Fibroblast of lung (primary cell): ENCODE data around the gene USP24. TPM values are rescaled to one million over a fixed set of nuclear protein-coding genes. Genes with fewer than 3 reads are reported as not detected.
A peak's percentile ranks its signal among the peaks of the same experiment; 100 is the strongest.

ENCODE experiments used
- DNase-seq, 2 donors: peaks; one replicate each; pipeline versions ENCODE4 v3.0.0 to v3.0.0-alpha.2; 2010; ENCODE audit warnings: low read depth in 2 of 2
- H2AFZ ChIP-seq: 2 replicates; pipeline ENCODE4 v1.5.1; 2012; ENCODE audit warnings: low read length, control low read depth, inconsistent platforms
- H3K27ac ChIP-seq: 2 replicates; pipeline ENCODE4 v1.5.1; 2011; ENCODE audit warnings: low read length, control low read depth; ENCODE audit not compliant: insufficient read depth
- H3K27me3 ChIP-seq: 2 replicates; pipeline ENCODE4 v1.5.1; 2011; ENCODE audit warnings: mild to moderate bottlenecking, low read length; ENCODE audit not compliant: control insufficient read depth, insufficient read depth
- H3K36me3 ChIP-seq: 2 replicates; pipeline ENCODE4 v1.5.1; 2011; ENCODE audit warnings: low read length; ENCODE audit not compliant: control insufficient read depth, insufficient read depth
- H3K4me1 ChIP-seq: 2 replicates; pipeline ENCODE4 v1.5.1; 2011; ENCODE audit warnings: low read length; ENCODE audit not compliant: control insufficient read depth, insufficient read depth; ENCODE audit errors: extremely low read depth
- H3K4me2 ChIP-seq: 2 replicates; pipeline ENCODE4 v1.5.1; 2011; ENCODE audit warnings: low read length, control low read depth; ENCODE audit not compliant: insufficient read depth; ENCODE audit errors: extremely low read depth
- H3K4me3 ChIP-seq, 4 experiments: fragments of 200-600 bp in 1 of 4; sonication (generic) in 1 of 4; replicated peaks in 1 of 4; 2 replicates each; pipeline ENCODE4 v1.5.1; 2011 to 2016; ENCODE audit warnings: low read length in 4 of 4, low read depth in 3 of 4, mild to moderate bottlenecking in 3 of 4, control low read depth in 2 of 4, inconsistent platforms in 1 of 4, mixed read lengths in 1 of 4; ENCODE audit not compliant: insufficient read depth in 1 of 4; ENCODE audit errors: control extremely low read depth in 1 of 4
- H3K79me2 ChIP-seq: 2 replicates; pipeline ENCODE4 v1.5.1; 2012; ENCODE audit warnings: mild to moderate bottlenecking, low read length, inconsistent platforms; ENCODE audit not compliant: control insufficient read depth, insufficient read depth
- H3K9ac ChIP-seq: 2 replicates; pipeline ENCODE4 v1.5.1; 2011; ENCODE audit warnings: mild to moderate bottlenecking, low read length, control low read depth; ENCODE audit not compliant: insufficient read depth
- H3K9me3 ChIP-seq: 2 replicates; pipeline ENCODE4 v1.5.1; 2012; ENCODE audit warnings: low read depth, low read length; ENCODE audit not compliant: control insufficient read depth, insufficient read depth
- H4K20me1 ChIP-seq: 2 replicates; pipeline ENCODE4 v1.5.1; 2011; ENCODE audit warnings: low read length; ENCODE audit not compliant: control insufficient read depth, insufficient read depth; ENCODE audit errors: extremely low read depth
- EZH2 ChIP-seq: IDR thresholded peaks from 2 replicates; pipeline ENCODE4 v1.5.1; 2012; ENCODE audit warnings: low read length, control low read depth, mild to moderate bottlenecking; ENCODE audit errors: missing control alignments
- polyA minus RNA-seq: library from RNA; depleted of rRNA, polyadenylated mRNA; stranded (reverse); fragments of >200 nt; gene quantifications from 2 replicates; pipeline ENCODE4 v1.2.3, GENCODE V29; 2011; ENCODE audit warnings: low replicate concordance
- polyA plus RNA-seq, 2 donors: library from polyadenylated mRNA; depleted of rRNA in 1 of 2; stranded (reverse) in 1 of 2; unstranded in 1 of 2; fragments of >200 nt; gene quantifications; 2 replicates each; pipeline ENCODE4 v1.2.1, GENCODE V29; 2011 to 2012; ENCODE audit warnings: missing spikeins in 1 of 2
- total RNA-seq: library from RNA; depleted of rRNA; stranded (reverse); fragments of >200 nt; gene quantifications from 2 replicates; pipeline ENCODE4 v1.2.1, GENCODE V29; 2014
- TF ChIP-seq, protein P1 (sequence below), 2 donors: IDR thresholded peaks in 1 of 2; conservative IDR thresholded peaks in 1 of 2; 1 replicate in 1 of 2; 2 replicates in 1 of 2; pipeline ENCODE4 v1.5.1; 2011 to 2012; ENCODE audit warnings: low read length in 2 of 2, control low read depth in 1 of 2, inconsistent platforms in 1 of 2, low read depth in 1 of 2, mild to moderate bottlenecking in 1 of 2

Gene USP24, protein sequence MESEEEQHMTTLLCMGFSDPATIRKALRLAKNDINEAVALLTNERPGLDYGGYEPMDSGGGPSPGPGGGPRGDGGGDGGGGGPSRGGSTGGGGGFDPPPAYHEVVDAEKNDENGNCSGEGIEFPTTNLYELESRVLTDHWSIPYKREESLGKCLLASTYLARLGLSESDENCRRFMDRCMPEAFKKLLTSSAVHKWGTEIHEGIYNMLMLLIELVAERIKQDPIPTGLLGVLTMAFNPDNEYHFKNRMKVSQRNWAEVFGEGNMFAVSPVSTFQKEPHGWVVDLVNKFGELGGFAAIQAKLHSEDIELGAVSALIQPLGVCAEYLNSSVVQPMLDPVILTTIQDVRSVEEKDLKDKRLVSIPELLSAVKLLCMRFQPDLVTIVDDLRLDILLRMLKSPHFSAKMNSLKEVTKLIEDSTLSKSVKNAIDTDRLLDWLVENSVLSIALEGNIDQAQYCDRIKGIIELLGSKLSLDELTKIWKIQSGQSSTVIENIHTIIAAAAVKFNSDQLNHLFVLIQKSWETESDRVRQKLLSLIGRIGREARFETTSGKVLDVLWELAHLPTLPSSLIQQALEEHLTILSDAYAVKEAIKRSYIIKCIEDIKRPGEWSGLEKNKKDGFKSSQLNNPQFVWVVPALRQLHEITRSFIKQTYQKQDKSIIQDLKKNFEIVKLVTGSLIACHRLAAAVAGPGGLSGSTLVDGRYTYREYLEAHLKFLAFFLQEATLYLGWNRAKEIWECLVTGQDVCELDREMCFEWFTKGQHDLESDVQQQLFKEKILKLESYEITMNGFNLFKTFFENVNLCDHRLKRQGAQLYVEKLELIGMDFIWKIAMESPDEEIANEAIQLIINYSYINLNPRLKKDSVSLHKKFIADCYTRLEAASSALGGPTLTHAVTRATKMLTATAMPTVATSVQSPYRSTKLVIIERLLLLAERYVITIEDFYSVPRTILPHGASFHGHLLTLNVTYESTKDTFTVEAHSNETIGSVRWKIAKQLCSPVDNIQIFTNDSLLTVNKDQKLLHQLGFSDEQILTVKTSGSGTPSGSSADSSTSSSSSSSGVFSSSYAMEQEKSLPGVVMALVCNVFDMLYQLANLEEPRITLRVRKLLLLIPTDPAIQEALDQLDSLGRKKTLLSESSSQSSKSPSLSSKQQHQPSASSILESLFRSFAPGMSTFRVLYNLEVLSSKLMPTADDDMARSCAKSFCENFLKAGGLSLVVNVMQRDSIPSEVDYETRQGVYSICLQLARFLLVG (N-terminal part only)
- total RNA-seq (39.3 and 63.9 TPM in 2 replicates), polyA plus RNA-seq (16.4 and 17.5 TPM in 2 replicates), polyA minus RNA-seq (16.4 and 20.7 TPM in 2 replicates)
- polyA plus RNA-seq (2012) = 13.9 and 15.9 TPM in 2 replicates

DNA sequence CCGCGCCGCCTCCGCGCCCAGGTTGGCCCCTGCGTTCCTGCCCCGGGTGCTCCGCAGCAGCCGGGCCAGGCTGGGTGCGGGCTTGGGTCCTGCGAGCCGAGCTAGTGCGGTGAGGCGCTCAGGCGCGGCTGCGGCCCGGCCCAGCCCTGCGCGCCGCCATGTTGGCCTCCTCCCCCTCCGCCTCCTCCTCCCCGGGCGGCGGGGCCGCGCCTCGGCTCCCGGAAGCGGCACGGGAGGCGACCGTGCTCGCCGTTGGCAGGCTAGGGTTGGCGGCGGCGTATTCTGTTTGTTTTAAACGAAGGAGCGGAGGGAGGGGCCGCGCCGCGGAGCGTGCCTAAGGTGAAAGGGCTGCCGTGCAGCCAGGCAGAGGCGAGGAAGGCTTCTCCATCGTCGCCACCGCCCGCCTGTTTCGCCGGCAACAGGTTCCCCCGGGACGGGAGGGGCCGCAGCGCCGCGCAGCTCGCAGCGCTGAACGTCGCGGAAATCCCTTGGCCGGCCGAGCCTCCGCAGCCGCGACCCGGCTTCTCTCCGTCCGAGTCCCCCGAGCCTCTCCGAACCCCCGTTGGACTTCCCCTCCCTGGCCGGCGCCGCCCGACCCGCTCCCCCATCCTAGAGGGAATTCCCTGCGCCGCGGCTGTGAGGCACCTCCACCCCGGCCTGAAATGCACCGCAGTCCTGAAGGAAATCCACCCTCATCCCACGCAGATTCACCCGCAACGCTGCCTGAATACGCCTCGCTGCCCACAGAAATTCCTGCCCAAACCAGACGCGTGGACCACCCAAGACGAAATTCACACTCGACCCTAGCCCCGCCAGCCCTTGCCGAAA, at the start of gene USP24:
TSS of gene USP24 (minus strand) at position 171 of the 828 bp plus-strand sequence. CDS start 251 bp downstream, outside the sequence.
- peaks cover 50% of the 10 kb centered on the region for H3K79me2 ChIP-seq

DNA sequence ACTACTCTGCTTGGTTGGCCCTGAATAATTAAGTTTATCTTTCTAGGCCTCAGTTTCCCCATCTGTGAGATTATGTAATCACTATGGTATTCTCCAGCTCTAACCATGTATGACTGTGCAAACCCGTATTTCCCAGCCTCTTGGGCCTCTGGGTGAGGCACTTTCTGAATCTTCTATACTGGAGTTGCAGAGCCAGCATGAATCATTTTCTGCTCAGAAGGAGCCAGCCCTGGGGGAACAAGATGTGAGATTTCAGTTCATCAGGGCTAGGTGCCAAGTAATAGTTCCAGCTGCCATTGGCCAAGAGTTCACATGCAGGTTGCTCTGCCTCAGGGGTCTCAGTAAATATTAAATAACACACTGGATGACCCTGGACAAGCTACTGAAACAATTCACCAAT, 47.7 kb upstream of the USP24 start:
- Histone ChIP-seq H3K4me3 (no peak overlapping the region), H3K4me2 (no peak overlapping the region), H3K4me1 (no peaks in the 10 kb centered on the region), H3K36me3 (no peaks in the 10 kb centered on the region), H3K27me3 (no peaks in the 10 kb centered on the region), H4K20me1 (no peaks in the 10 kb centered on the region), H3K9me3 (no peaks in the 10 kb centered on the region), H2AFZ (no peak overlapping the region), H3K9ac (no peak overlapping the region), H3K79me2 (no peaks in the 10 kb centered on the region), H3K27ac (no peak overlapping the region)
- TF ChIP-seq EZH2 = no peak
- TF ChIP-seq, protein P1, sequence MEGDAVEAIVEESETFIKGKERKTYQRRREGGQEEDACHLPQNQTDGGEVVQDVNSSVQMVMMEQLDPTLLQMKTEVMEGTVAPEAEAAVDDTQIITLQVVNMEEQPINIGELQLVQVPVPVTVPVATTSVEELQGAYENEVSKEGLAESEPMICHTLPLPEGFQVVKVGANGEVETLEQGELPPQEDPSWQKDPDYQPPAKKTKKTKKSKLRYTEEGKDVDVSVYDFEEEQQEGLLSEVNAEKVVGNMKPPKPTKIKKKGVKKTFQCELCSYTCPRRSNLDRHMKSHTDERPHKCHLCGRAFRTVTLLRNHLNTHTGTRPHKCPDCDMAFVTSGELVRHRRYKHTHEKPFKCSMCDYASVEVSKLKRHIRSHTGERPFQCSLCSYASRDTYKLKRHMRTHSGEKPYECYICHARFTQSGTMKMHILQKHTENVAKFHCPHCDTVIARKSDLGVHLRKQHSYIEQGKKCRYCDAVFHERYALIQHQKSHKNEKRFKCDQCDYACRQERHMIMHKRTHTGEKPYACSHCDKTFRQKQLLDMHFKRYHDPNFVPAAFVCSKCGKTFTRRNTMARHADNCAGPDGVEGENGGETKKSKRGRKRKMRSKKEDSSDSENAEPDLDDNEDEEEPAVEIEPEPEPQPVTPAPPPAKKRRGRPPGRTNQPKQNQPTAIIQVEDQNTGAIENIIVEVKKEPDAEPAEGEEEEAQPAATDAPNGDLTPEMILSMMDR (conservative IDR thresholded peaks at IDR 0.05 in 1 of 2, IDR thresholded peaks at IDR 0.05 in 1 of 2; ENCODE audit: low read depth in 1 of 2, low read length in 2 of 2) = no peak
- DNase-seq = peak; percentile 48 to 55

More for the DNA sequence above, at the start of gene USP24:
- H3K27ac ChIP-seq = peak within 1 kb of the TSS; percentile 80
- no peaks in the 10 kb centered on the region for H3K27me3 ChIP-seq
- H3K9me3 ChIP-seq = no peaks in the 10 kb centered on the region
- TF ChIP-seq, protein P1 (conservative IDR thresholded peaks at IDR 0.05 in 1 of 2, IDR thresholded peaks at IDR 0.05 in 1 of 2; ENCODE audit: low read depth in 1 of 2, low read length in 2 of 2) = no peak
- no peak for TF ChIP-seq EZH2
- no peaks in the 10 kb centered on the region for H4K20me1 ChIP-seq
- H2AFZ ChIP-seq = peak within 1 kb of the TSS; percentile 83
- peak within 1 kb of the TSS; percentile 92 for H3K4me2 ChIP-seq
- H3K4me3 ChIP-seq = peak within 1 kb of the TSS; percentile 73 to 90 (median 86)
- H3K9ac ChIP-seq = peak within 1 kb of the TSS; percentile 94
- peak; percentile 64 to 70 for DNase-seq
- H3K36me3 ChIP-seq = no peaks in the 10 kb centered on the region
- H3K4me1 ChIP-seq = peaks cover 15% of the 10 kb centered on the region
